ENCODE data around the gene HIKESHI.
"Not testable (repeated sequence)": the region's sequence is repeated elsewhere in the genome, so short reads cannot be mapped to it uniquely, and the experiment has no call there.

Gene HIKESHI

GRCh38 chr11:86302092-86302793, at the start of gene HIKESHI:
HIKESHI (plus strand) TSS chr11:86302240; CDS start chr11:86302449, 209 bp downstream.
- DNase-seq: peak; percentile 100

GRCh38 chr11:86255896-86256295, 46.1 kb upstream of the HIKESHI start:
- no peak for DNase-seq

- DNase-seq: no peak
These were observed 45.4 kb upstream of the HIKESHI start for GRCh38 chr11:86256608-86257007.

GRCh38 chr11:86257446-86257845, 44.6 kb upstream of the HIKESHI start:
- DNase-seq: no peak

- no peak for DNase-seq
These were observed 42.3 kb upstream of the HIKESHI start for GRCh38 chr11:86259730-86260129.

- DNase-seq: no peak
These were observed 40.7 kb upstream of the HIKESHI start for GRCh38 chr11:86261328-86261727.

- no peak for DNase-seq
These were observed 39.7 kb upstream of the HIKESHI start for GRCh38 chr11:86262387-86262786.

- no peak for DNase-seq
These were observed 37.4 kb upstream of the HIKESHI start for GRCh38 chr11:86264649-86265048.

GRCh38 chr11:86265194-86265593, 36.8 kb upstream of the HIKESHI start:
- no peak for DNase-seq

GRCh38 chr11:86269645-86270044, 32.4 kb upstream of the HIKESHI start:
- DNase-seq: no peak

- no peak for DNase-seq
These were observed 27.5 kb upstream of the HIKESHI start for GRCh38 chr11:86274503-86274902.

- DNase-seq: no peak
These were observed 27.0 kb upstream of the HIKESHI start for GRCh38 chr11:86274999-86275398.

GRCh38 chr11:86275493-86276370, 26.3 kb upstream of the HIKESHI start:
- DNase-seq: no peak

- DNase-seq: no peak
These were observed 24.3 kb upstream of the HIKESHI start for GRCh38 chr11:86277741-86278140.

GRCh38 chr11:86278226-86278625, 23.8 kb upstream of the HIKESHI start:
- no peak for DNase-seq

- DNase-seq: no peak
These were observed 22.3 kb upstream of the HIKESHI start for GRCh38 chr11:86279747-86280146.

- no peak for DNase-seq
These were observed 14.6 kb upstream of the HIKESHI start for GRCh38 chr11:86287468-86287796.

GRCh38 chr11:86288776-86289507, 13.1 kb upstream of the HIKESHI start:
- DNase-seq: no peak

GRCh38 chr11:86289508-86290280, 12.3 kb upstream of the HIKESHI start:
- not testable (repeated sequence) for DNase-seq

GRCh38 chr11:86291466-86292262, 10.4 kb upstream of the HIKESHI start:
- DNase-seq: peak; percentile 89

- DNase-seq: no peak
These were observed 9.0 kb upstream of the HIKESHI start for GRCh38 chr11:86292912-86293616.
